Gastrocnemius medialis (tissue), 4 donors: ENCODE data around the gene IGSF21.

Source experiments
- POLR2A ChIP-seq, 2 donors: fragments of 450-650 bp; IDR thresholded peaks; one replicate each; pipeline ENCODE4 v1.6.1; 2017; ENCODE audit warnings: antibody characterized with exemption in 2 of 2, mild to moderate bottlenecking in 2 of 2, moderate library complexity in 2 of 2
- TF ChIP-seq, protein P1 (sequence below), 5 experiments: fragments of 450-650 bp in 3 of 5; fragments of 200-600 bp in 2 of 5; sonication (generic) in 2 of 5; IDR thresholded peaks in 4 of 5; conservative IDR thresholded peaks in 1 of 5; 1 replicate in 4 of 5; 2 replicates in 1 of 5; pipeline ENCODE4 v1.5.1; 2016 to 2019; ENCODE audit warnings: antibody characterized with exemption in 5 of 5, mild to moderate bottlenecking in 3 of 5, moderate library complexity in 3 of 5

DNA sequence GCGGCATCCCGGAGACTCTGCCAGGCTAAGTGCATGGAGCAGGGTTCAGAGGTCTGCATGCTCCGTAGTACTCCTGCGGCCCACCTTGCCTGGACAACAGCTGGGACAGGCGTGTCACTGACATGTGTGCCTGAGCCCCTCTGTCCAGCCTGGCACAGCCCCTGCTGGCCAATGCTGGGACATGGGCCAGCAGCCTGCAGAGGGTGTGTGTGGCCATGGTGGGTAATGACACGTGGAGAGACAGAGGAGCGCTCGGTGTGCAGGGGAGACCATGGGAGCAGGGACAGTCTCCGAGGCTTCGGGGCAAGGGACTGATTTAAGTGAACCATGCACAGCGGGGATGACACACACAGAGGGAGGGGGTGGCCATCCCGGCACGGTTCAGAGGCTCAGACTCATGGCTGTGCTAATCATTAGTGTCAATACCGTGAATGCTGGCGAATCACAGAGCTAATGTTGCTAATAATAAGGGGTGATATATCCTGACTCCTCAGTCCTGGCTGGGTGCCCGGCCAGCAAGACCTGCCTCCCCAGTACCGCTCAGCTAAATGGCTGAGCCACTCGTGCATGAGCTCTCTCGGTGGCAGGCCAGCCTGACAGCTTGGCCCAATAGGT, 41.5 kb downstream of the IGSF21 start:
- TF ChIP-seq, protein P1, sequence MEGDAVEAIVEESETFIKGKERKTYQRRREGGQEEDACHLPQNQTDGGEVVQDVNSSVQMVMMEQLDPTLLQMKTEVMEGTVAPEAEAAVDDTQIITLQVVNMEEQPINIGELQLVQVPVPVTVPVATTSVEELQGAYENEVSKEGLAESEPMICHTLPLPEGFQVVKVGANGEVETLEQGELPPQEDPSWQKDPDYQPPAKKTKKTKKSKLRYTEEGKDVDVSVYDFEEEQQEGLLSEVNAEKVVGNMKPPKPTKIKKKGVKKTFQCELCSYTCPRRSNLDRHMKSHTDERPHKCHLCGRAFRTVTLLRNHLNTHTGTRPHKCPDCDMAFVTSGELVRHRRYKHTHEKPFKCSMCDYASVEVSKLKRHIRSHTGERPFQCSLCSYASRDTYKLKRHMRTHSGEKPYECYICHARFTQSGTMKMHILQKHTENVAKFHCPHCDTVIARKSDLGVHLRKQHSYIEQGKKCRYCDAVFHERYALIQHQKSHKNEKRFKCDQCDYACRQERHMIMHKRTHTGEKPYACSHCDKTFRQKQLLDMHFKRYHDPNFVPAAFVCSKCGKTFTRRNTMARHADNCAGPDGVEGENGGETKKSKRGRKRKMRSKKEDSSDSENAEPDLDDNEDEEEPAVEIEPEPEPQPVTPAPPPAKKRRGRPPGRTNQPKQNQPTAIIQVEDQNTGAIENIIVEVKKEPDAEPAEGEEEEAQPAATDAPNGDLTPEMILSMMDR (IDR thresholded peaks at IDR 0.05 in 4 of 5, conservative IDR thresholded peaks at IDR 0.05 in 1 of 5): no peak
- TF ChIP-seq POLR2A (IDR thresholded peaks at IDR 0.05): no peak
